Stimulated activated CD8-positive, alpha-beta memory T cell treated with anti-CD3 and anti-CD28 coated beads, Interleukin-4, amount 100 ng/mL, for 24 hours (primary cell): ENCODE data around the gene FXYD2.

Source experiments
- DNase-seq: peaks from one replicate; pipeline ENCODE4 v3.0.0-alpha.2; 2020; ENCODE audit warnings: low read depth

Gene FXYD2

GRCh38 chr11:117857734-117858414, 33.3 kb upstream of the FXYD2 start:
- no peak for DNase-seq

GRCh38 chr11:117855912-117856651, 31.5 kb upstream of the FXYD2 start:
- no peak for DNase-seq

GRCh38 chr11:117855186-117855845, 30.8 kb upstream of the FXYD2 start:
- DNase-seq: no peak

- DNase-seq: no peak
These were observed 27.8 kb upstream of the FXYD2 start for GRCh38 chr11:117852309-117852708.

GRCh38 chr11:117851852-117852251, 27.3 kb upstream of the FXYD2 start:
- DNase-seq: no peak

- no peak for DNase-seq
These were observed 26.6 kb upstream of the FXYD2 start for GRCh38 chr11:117851106-117851505.

GRCh38 chr11:117849781-117850414, 25.4 kb upstream of the FXYD2 start:
- DNase-seq: no peak

- DNase-seq: peak; percentile 71
These were observed 19.3 kb upstream of the FXYD2 start for GRCh38 chr11:117843666-117844484.

- no peak for DNase-seq
These were observed 17.8 kb upstream of the FXYD2 start for GRCh38 chr11:117842131-117842941.

- DNase-seq: no peak
These were observed 17.0 kb upstream of the FXYD2 start for GRCh38 chr11:117841551-117842031.

GRCh38 chr11:117840881-117841550, 16.5 kb upstream of the FXYD2 start:
- no peak for DNase-seq

GRCh38 chr11:117839936-117840813, 15.6 kb upstream of the FXYD2 start:
- DNase-seq: no peak

- DNase-seq: no peak
These were observed 14.9 kb upstream of the FXYD2 start for GRCh38 chr11:117839380-117839881.

GRCh38 chr11:117838901-117839300, 14.4 kb upstream of the FXYD2 start:
- DNase-seq: no peak

- DNase-seq: no peak
These were observed 13.2 kb upstream of the FXYD2 start for GRCh38 chr11:117837791-117838190.

- DNase-seq: no peak
These were observed 12.7 kb upstream of the FXYD2 start for GRCh38 chr11:117837070-117837776.

- DNase-seq: no peak
These were observed 11.8 kb upstream of the FXYD2 start for GRCh38 chr11:117836077-117836960.
